Activated CD8-positive, alpha-beta memory T cell treated with anti-CD3 and anti-CD28 coated beads for 36 hours (primary cell): ENCODE data around the gene GLMP. TPM values are rescaled to one million over a fixed set of nuclear protein-coding genes. Genes with fewer than 3 reads are reported as not detected.

ENCODE experiments used
- CTCF ChIA-PET: fragments of 350-600 bp; sonication (Branson Sonifier 250); formaldehyde crosslinking; loops from one replicate; lab custom pipeline; 2021; ENCODE audit warnings: antibody characterized with exemption; lab: Charles Lee
- POLR2A ChIA-PET: fragments of 350-600 bp; sonication (Branson Sonifier 250); formaldehyde crosslinking; loops from one replicate; lab custom pipeline; 2021; ENCODE audit warnings: antibody characterized with exemption; lab: Charles Lee
- total RNA-seq, 2 experiments: library from RNA; stranded (reverse); gene quantifications; one replicate each; pipeline ENCODE4 v1.2.3, GENCODE V29; 2021

Gene GLMP
- total RNA-seq, 2 experiments from 2014 or later = 20.3 to 20.6 TPM

DNA sequence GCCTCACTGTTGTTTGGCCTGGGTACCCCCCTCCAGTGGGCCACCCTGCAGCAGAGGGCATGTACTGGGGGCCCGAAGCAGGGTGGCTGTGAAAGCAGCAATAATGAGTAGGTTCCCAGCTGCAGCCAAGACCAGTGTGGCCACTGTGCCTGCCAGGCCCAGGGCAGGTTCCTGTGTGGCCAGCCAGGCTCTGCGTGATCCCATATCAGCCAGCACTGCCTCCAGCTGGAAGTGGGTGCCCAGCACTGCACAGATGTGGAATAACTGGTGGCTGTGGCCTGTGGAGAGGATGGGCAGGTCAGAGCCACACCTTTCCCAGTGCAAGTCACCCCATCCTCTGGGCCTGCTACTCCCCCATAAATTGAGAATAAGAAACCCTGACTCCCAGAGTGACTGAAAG is 51.4 kb downstream of the GLMP start:
- ChIA-PET POLR2A (no interaction called here), CTCF (interaction anchor here (1.6 kb wide), 1 partner anchor 91 kb away, joined by 4 read pairs; the partner anchor contains the start of gene SEMA4A)

DNA sequence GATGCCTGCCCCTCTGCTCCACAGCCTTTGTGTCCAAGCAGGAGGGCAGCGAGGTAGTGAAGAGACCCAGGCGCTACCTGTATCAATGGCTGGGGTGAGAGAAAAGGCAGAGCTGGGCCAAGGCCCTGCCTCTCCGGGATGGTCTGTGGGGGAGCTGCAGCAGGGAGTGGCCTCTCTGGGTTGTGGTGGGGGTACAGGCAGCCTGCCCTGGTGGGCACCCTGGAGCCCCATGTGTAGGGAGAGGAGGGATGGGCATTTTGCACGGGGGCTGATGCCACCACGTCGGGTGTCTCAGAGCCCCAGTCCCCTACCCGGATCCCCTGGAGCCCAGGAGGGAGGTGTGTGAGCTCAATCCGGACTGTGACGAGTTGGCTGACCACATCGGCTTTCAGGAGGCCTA is 52.7 kb downstream of the GLMP start:
- ChIA-PET CTCF (interaction anchor here (1.6 kb wide), 1 partner anchor 90 kb away, joined by 4 read pairs; the partner anchor contains the start of gene SEMA4A), POLR2A (no interaction called here)

Other genes with a start within 250 kb of the GLMP start
- 10 to 100 TPM; 53.8 to 55.4 TPM for gene UBQLN4, start 241.9 kb downstream of the GLMP start, total RNA-seq
- gene LAMTOR2, start 240.9 kb downstream of the GLMP start, total RNA-seq = 10 to 100 TPM; 63.5 to 65.9 TPM
- gene RAB25, start 234.5 kb downstream of the GLMP start, total RNA-seq = under 1 TPM in 1 of 2 experiments, not detected in 1; 0.46 TPM
- gene MEX3A, start 213.2 kb downstream of the GLMP start, total RNA-seq = under 1 TPM; 0.65 to 0.67 TPM
- 10 to 100 TPM; 95.3 to 95.9 TPM for gene LMNA, start 181.0 kb downstream of the GLMP start, total RNA-seq
- 10 to 100 TPM; 18.4 to 18.8 TPM for gene SEMA4A, start 142.1 kb downstream of the GLMP start, total RNA-seq
- 10 to 100 TPM; 26.7 to 31.0 TPM for gene SLC25A44, start 101.6 kb downstream of the GLMP start, total RNA-seq
- gene PMF1, start 82.7 kb downstream of the GLMP start, total RNA-seq = 10 to 100 TPM; 79.7 to 82.9 TPM
- gene BGLAP, start 53.5 kb downstream of the GLMP start, total RNA-seq = 1 to 10 TPM; 1.8 to 2.2 TPM
- 1 to 10 TPM; 2.3 to 2.5 TPM for gene PAQR6, start 47.6 kb downstream of the GLMP start, total RNA-seq
- gene SMG5, start 12.9 kb downstream of the GLMP start, total RNA-seq = 100 to 1,000 TPM; 109 to 112 TPM
- 10 to 100 TPM; 10.1 to 10.2 TPM for gene TMEM79, start 11.4 kb downstream of the GLMP start, total RNA-seq
- not detected for gene VHLL, start 3.6 kb upstream of the GLMP start, total RNA-seq
- gene CCT3, start 42.6 kb upstream of the GLMP start, total RNA-seq = 100 to 1,000 TPM; 500 to 528 TPM
- gene TSACC, start 42.8 kb upstream of the GLMP start, total RNA-seq = under 1 TPM in 1 of 2 experiments, not detected in 1; 0.36 TPM
- gene RHBG, start 73.5 kb upstream of the GLMP start, total RNA-seq = not detected
- gene MEF2D, start 205.1 kb upstream of the GLMP start, total RNA-seq = 10 to 100 TPM; 30.8 to 31.8 TPM